SKM-1 (cell line): ENCODE results near the gene DICER1.
"Not testable (repeated sequence)": the region's sequence is repeated elsewhere in the genome, so short reads cannot be mapped to it uniquely, and the experiment has no call there.

Experiments used
- DNase-seq: peaks from one replicate; lab custom pipeline; 2025; ENCODE audit not compliant: unreplicated experiment; lab: John Stamatoyannopoulos, UW

Gene DICER1

GRCh38 chr14:95157327-95158189 is at the start of gene DICER1:
TSS of gene DICER1 (minus strand) at chr14:95157529. CDS start at chr14:95133458, 24,071 bp downstream.
- DNase-seq: peak; percentile 3

GRCh38 chr14:95206534-95206933 is 49.2 kb upstream of the DICER1 start:
- no peak for DNase-seq

- no peak for DNase-seq
These were observed 47.4 kb upstream of the DICER1 start for GRCh38 chr14:95204705-95205104.

GRCh38 chr14:95201745-95202144 is 44.4 kb upstream of the DICER1 start:
- DNase-seq: not testable (repeated sequence)

GRCh38 chr14:95200404-95200803 is 43.1 kb upstream of the DICER1 start:
- no peak for DNase-seq

GRCh38 chr14:95199298-95199983 is 42.1 kb upstream of the DICER1 start:
- no peak for DNase-seq

- DNase-seq: no peak
These were observed 41.0 kb upstream of the DICER1 start for GRCh38 chr14:95198320-95198719.

GRCh38 chr14:95197551-95197950 is 40.2 kb upstream of the DICER1 start:
- DNase-seq: no peak

- no peak for DNase-seq
These were observed 39.7 kb upstream of the DICER1 start for GRCh38 chr14:95196826-95197545.

GRCh38 chr14:95196268-95196667 is 38.9 kb upstream of the DICER1 start:
- DNase-seq: no peak

- DNase-seq: no peak
These were observed 37.7 kb upstream of the DICER1 start for GRCh38 chr14:95195031-95195430.

GRCh38 chr14:95193081-95193480 is 35.8 kb upstream of the DICER1 start:
- DNase-seq: no peak

- DNase-seq: no peak
These were observed 35.0 kb upstream of the DICER1 start for GRCh38 chr14:95192311-95192710.

- DNase-seq: no peak
These were observed 34.3 kb upstream of the DICER1 start for GRCh38 chr14:95191445-95192199.

GRCh38 chr14:95190857-95191256 is 33.5 kb upstream of the DICER1 start:
- DNase-seq: no peak

- DNase-seq: no peak
These were observed 33.1 kb upstream of the DICER1 start for GRCh38 chr14:95190346-95190840.

GRCh38 chr14:95189367-95190132 is 32.2 kb upstream of the DICER1 start:
- DNase-seq: no peak

GRCh38 chr14:95188380-95188779 is 31.1 kb upstream of the DICER1 start:
- no peak for DNase-seq

GRCh38 chr14:95185767-95186392 is 28.6 kb upstream of the DICER1 start:
- peak; percentile 25 for DNase-seq
